Heart left ventricle (tissue), 13 donors: ENCODE data around the gene CTXND1.

Source experiments
- CTCF ChIP-seq, 12 donors: fragments of 200-600 bp; sonication (generic) in 4 of 12; IDR thresholded peaks; one replicate each; pipeline versions ENCODE4 v1.5.0 to v1.8.0; 2018 to 2022; ENCODE audit warnings: antibody characterized with exemption in 12 of 12, mild to moderate bottlenecking in 5 of 12
- POLR2A ChIP-seq, 2 donors: fragments of 450-650 bp; IDR thresholded peaks; one replicate each; pipeline ENCODE4 v1.6.1; 2017; ENCODE audit warnings: antibody characterized with exemption in 2 of 2, mild to moderate bottlenecking in 2 of 2, moderate library complexity in 2 of 2
- donor health status: ischemic (EF 13 %, LVEDD 7.1; RV severe dilation, severe dysfunction).
- donor health status: DM: no; HTN: yes; CAD: no.
- donor health status: DM: no; HTN: no; CAD: no.
- donor health status: ischemic (EF 25% LVEDD 6.9; RV normal size, moderate dysfunction).
- donor health status: ischemic (EF 25% LVEDD 5.7; RV mildly dilated, moderate dysfunction).
- donor health status: ischemic (EF 35%, LVEDD 5.7; RV mildly dilated, moderate dysfunction).
- donor health status: nonischemic (EF 11% LVEDD 7.7; RV severe dilation, severe dysfunction).
- donor health status: DM: yes; HTN: yes; CAD: no.
- donor health status: PGD.
- donor health status: ischemic (EF 29% LVEDD 5.4; RV normal size, mild dysfunction).
- donor health status: nonischemic (EF 23%, LVEDD 6.1; RV moderate dilation, normal function).

GRCh38 chr15:80214910-80215309, 37.1 kb downstream of the CTXND1 start:
- no peak for TF ChIP-seq CTCF (IDR thresholded peaks at IDR 0.05)
- no peak for TF ChIP-seq POLR2A (IDR thresholded peaks at IDR 0.05)
